Measurements from ENCODE around the gene EIF4A3.

EIF4A3 gene

DNA sequence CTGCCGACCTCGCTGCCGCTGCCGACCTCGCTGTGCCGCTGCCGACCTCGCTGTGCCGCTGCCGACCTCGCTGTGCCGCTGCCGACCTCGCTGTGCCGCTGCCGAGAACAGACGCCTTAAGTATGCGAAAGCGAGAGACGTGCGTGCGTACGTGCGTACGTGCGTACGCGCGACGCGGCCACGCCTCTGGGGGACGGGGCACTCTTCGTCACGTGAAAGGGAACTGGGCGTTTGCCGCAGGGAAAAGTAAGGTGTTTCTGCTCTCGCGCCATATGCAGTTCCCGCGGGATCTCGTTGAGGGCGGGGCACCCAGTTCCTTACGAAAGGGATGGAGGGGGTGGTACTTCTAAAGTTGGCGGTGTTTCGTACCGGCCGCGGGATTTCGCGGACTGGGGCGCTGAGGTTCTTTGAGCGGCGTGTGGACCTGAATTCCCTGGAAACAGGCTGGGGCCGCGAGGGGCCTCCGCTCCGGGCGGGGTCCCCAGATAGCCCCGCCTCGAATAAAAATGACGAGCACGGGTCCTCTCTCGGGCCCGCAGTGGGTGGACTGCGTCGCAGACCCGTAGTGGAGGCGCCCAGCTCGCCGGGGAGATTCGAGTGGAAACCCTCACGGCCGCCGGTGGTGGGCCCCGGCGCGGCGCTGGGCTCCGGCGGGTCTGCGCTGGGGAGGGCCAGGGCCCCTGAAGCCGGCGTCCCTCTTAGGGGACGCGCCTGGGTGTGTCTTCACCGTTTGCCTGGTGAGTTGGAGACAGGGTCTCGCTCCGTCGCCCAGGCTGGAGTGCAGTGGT lies at the start of gene EIF4A3:
Gene EIF4A3, minus strand, starts transcription at position 94 of the 788 bp plus-strand sequence. CDS start 167 bp downstream, outside the sequence.
- peak; percentile 98 for DNase-seq

DNA sequence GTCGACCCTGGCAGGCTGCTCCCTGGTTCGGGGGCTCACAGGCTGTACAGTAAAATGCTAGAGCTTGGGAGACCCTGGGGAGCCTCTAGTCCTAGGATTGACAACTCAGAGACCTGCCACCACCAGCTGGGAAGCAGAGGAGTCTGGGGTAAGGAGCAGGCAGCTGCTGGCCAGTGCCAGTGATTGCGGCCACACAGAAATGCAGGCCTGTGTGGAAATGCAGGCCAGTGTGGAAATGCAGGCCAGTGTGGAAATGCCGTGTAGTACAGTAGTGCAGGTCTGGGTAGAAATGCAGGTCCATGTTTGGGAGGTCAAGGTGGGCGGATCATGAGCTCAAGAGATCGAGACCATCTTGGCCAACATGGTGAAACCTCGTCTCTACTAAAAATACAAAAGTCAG lies 49.7 kb upstream of the EIF4A3 start:
- DNase-seq: no peak

DNA sequence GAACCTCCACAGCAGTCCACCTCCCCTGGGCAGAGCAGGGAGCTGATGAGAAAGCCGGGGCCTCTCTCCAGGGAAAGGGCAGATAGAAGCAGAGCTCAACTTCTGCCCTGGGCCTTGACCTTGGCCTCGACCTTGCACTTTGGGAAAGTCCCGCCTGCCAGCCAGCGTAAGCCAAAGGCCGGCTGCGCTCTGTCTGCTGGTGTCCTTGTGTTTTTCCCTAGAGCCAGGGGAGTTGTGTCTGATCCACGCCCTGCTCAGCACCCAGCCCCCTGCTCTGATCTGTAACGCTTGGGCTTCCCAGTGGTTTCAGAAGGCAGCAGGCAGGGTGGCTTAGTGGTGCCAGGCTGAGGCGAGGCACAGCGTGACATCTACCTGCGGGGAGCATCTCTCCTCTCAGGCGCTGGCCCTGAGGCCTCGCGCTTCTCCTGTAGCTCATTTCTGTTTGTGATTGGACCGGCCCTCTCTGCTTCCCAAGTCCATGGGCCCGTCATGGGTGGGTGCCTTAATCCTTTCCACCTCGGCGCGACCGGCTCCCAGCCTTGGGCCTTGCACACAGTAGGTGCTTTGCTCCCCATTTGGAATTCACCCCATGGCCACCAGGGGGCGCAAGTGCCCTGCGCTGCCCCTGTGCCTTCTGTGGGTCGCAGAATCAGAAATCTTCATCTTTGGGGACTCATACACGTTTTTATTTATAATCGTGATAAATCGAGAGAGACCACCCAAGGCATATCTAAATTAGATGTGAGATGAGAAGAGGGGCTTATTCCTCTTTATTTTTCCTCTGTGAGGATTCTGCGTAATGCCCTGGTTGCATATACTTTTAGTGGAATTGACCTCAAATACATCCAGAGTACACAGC lies 49.0 kb upstream of the EIF4A3 start:
- no peak for DNase-seq

DNA sequence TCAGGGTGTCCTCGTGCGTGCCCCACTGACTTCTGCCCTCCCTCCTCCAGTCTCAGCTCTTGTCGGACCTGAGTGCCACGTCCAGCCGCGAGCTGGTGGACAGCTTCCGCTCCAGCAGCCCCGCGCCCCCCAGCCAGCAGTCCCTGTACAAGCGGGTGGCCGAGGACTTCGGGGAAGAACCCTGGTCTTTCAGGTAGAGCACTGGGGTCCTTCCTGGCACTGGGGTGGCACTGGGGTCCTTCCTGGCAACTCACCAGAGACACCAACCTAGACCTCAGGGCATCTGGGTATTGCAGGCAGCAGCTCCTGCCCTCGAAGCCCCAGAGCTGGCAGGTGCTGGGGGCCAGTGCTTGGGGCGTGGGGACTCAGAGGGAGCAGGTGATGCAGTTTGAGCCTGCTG lies 48.2 kb upstream of the EIF4A3 start:
- DNase-seq: no peak

DNA sequence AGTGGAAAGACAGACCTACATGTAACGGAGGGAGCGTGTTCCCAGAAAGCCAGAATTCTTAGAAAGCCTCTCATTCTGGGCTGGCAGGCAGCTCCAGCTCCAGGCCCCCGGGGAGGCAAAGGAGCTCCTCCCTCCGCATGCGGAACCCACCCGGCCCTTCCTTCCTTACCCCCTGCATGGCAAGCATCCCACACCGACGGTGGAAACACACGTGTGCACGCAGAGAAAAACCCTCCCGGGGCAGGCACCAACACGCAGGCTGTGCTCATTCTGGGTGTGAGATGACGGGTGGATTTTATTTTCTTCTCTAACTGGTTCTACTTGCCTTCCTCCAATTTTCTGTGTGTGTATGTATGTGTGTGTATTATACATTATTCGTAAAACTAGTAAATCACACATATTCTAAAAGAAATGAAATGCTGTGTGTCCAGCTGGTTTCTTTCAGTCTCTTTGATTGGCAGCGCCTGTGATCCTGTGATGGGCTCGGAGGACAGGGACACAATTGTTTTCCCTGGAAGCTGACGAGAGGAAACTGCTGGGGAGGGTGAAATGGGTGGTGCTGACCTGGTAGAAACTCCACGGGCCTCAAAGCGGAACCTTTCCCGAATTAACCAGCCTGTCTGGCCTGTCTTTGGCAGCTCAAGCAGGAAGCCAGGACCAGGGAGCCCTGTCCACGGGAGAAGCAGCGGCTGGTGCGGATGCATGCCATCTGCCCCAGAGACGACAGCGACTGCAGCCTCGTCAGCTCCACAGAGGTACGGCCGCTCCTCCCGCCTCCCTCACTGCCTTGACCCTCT lies 45.1 kb upstream of the EIF4A3 start:
- DNase-seq: no peak

DNA sequence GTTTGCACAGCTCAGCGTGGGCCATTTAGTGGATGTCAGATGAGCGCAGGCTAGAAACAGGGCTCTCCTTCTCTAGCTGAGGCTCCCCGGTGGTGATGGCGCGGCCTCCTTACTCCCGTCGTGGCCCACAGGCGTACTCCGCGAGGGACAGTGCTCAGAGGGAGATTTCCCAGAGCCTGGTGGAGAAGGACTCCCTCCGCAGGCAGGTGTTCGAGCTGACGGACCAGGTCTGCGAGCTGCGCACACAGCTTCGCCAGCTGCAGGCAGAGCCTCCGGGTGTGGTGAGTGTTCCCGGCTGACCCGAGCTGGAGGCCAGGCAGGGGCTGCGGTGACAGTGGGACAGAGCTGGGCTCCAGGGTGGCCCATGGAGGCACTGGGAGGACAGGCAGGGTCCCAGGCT lies 44.3 kb upstream of the EIF4A3 start:
- no peak for DNase-seq

DNA sequence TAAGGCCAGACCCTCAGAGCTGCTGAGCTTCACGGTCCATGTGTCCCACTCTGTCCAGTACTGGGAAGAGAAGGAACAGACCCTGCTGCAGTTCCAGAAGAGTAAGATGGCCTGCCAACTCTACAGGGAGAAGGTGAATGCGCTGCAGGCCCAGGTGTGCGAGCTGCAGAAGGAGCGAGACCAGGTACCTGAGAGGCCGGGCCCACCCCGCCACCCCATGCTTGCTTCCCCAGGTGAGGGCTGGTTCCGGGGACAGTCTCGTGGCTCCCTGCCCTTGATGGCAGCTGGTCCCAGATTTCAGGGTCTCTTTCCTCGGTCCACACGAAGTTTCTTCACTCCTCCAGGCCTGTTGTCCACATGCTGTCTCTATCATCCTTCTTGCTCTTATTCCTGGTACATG lies 43.8 kb upstream of the EIF4A3 start:
- no peak for DNase-seq

DNA sequence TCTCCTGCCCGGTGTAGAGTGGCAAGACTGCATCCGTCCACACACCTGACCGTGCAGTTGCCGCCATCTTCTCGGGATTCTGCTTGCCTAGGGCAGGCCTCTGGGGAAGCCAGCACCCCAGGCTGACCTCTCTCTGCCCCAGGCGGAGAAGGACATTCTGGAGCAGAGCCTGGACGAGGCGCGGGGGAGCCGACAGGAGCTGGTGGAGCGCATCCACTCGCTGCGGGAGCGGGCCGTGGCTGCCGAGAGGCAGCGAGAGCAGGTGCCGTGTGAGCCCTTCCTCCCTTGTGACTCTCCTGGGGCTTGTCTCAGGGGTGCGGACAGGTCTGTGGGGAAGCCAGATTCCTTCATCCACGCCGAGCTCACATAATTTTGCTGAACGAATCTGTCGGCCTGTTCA lies 42.7 kb upstream of the EIF4A3 start:
- DNase-seq: no peak

DNA sequence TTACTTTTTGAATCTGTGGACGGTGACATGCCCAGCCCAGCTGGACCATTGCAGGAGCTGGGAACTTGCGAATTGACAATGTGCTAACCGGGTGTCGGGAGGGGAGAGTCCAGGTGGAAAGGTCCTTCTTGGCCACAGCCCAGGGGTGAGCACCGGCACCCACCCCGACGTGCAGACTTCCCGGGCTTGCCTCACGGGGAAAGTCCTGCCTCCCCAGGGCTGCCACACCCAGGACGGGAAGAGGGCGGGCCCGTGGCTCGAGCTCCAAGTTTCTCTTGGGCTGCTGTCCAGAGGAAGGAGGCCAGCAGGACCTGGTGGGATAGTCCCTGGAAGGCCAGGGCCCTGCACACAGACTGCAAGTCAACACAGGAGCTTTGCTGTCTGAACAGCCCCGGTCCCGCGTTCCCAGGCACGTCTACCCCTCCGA lies 40.6 kb upstream of the EIF4A3 start:
- no peak for DNase-seq

DNA sequence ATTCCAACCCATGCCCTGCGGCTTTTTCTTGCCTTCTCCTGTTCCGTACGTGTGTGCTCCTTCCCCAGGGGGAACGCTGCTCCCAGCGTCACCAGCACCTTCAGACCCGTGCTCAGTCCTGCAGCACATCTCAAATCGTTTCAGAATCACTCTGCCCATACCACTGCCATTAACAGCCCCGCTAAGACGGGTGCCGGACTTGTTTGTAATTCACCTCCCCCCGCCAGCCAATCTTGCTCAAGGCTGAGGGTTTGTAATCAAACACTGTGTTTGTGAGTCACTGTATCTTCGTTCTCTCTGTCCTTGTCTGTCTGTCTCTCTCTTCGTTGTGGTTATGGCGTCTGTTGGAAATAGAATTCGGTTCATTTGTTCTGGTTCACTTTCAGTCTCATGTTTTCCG lies 40.2 kb upstream of the EIF4A3 start:
- no peak for DNase-seq

DNA sequence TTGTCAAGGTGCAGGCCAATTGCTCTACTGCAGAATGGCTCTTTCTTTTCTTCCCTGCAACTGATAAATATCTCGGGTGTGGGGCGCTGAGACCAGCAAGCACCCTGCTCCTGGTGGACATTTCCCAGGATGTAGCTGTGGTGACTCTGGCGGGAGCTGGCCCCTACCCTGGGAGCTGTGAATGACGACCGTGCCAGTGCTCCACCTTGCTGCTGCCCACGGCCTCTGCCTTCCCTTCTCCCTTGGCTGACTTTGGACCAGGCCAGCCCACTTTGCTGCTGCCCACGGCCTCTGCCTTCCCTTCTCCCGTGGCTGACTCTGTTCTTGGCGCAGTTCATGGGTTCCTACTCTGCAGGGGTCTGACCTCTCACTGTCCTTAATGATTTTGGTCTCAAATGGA lies 39.0 kb upstream of the EIF4A3 start:
- DNase-seq: no peak

DNA sequence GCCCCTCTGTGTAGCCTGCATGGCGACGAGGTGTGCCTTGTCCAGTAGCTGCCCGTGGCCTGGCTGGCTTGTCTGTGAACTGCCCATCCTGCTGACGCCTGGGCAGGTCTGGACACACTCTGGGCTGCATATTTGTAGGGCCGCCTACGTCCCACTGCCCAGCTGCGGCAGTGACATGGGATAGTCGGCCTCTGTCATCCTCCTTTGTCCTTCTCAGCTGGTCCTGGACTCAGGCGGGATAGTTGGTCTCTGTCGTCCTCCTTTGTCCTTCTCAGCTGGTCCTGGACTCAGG lies 37.4 kb upstream of the EIF4A3 start:
- DNase-seq: no peak

DNA sequence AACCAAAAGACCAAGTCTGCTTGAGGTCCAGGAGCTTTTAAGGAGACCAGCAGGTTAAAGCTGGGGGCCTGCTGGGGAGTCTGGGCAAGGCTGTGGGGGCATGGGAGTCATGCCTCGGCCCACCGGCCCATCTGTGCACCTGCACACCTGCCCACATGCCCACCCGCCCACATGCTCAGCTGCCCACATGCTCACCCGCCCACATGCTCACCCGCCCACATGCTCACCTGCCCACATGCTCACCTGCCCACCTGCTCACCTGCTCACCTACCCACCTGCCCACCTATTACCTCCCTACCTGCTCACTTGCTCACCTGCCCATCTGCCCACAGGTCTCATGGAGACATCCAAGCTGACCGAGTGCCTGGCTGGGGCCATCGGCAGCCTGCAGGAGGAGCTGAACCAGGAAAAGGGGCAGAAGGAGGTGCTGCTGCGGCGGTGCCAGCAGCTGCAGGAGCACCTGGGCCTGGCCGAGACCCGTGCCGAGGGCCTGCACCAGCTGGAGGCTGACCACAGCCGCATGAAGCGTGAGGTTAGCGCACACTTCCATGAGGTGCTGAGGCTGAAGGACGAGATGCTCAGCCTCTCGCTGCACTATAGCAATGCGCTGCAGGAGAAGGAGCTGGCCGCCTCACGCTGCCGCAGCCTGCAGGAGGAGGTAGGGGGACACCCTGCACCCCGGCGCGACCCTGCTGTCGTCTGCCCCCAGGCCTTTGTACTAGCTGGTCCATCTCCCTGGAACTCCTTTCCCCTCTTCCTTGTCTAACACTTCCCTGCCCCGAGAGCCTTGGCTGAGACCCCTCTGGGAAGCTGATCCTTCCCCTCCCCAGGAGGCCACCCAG lies 36.9 kb upstream of the EIF4A3 start:
- DNase-seq: no peak

DNA sequence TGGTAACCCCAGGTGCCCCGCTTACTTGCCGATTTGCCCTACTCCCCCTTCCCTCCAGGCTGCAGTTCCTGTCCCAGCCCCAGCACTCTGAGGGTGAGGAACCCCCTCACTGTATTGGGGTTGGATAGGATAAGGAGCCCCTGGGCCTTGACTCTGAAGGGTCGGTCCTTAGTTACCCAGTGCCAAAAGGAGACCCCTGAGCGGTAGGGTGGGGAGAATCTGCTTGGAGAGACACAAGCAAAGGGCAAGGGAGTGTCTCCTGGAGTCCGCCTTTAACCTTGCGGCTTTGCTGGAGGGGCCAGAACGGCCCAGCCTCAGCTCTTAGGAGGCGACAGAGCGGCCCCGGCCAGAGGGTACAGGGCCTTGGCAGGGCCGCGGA lies 35.9 kb upstream of the EIF4A3 start:
- no peak for DNase-seq

DNA sequence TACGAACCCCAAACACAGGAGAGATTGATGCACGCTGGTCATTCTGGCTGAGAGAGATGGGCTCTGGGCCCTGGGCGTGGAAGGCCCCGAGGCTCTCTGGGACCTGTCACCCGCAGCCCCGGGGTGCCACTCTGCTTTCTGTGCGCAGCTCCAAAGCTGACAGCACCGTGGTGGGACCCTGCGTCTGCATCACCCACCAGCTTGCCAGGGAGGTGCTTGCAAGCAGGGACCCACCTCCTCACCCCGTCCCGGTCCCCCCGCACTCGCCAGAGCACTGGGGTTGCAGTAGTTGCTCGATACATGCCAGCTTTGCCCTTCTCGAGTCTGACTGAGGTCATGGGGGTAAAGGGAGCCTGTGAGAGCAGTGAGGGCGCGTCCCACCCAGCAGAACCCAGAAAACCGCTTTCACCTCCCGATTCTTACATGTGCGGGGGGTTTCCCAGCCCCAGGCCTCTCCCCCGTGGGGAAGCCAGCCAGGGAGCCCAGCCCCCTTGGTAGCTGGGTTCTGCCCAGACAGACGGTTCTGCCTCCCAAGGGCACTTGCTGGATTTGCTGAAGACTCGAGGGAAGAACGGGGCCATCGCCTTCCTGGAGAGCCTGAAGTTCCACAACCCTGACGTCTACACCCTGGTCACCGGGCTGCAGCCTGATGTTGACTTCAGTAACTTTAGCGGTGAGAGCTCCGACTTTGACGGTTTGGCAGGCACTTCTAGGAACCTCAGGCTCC lies 35.4 kb upstream of the EIF4A3 start:
- DNase-seq: no peak

DNA sequence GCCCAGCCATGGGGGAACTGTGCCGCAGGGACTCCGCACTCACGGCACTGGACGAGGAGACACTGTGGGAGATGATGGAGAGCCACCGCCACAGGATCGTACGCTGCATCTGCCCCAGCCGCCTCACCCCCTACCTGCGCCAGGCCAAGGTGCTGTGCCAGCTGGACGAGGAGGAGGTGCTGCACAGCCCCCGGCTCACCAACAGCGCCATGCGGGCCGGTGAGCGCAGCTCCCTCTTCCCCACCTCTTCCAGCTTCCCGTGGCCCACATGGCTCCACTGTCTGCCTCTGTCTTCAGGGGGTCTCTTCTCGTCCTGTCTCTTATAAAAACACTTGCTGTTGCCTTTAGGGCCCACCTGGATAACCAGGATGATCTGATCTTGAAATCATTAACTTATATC lies 34.5 kb upstream of the EIF4A3 start:
- DNase-seq: no peak

DNA sequence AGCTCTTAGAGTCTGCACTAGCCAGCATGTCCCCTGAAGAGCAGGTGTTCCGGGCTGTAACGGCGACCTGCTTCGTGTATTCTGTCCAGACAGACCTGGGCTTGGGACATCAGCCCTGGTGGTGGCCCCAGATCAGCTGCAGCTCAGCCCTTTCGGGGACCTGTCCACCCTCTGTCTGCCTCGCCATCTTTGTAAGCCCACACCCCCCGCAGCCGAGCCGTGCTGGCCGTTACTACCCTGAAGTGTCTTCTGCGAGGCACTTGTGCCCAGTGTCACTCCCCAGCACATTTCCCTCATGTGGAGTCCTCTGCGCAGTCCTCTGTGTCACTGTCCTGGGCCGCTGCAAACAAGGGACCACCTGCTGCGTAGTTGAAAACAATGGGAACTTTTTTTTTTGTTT lies 33.3 kb upstream of the EIF4A3 start:
- DNase-seq: no peak

DNA sequence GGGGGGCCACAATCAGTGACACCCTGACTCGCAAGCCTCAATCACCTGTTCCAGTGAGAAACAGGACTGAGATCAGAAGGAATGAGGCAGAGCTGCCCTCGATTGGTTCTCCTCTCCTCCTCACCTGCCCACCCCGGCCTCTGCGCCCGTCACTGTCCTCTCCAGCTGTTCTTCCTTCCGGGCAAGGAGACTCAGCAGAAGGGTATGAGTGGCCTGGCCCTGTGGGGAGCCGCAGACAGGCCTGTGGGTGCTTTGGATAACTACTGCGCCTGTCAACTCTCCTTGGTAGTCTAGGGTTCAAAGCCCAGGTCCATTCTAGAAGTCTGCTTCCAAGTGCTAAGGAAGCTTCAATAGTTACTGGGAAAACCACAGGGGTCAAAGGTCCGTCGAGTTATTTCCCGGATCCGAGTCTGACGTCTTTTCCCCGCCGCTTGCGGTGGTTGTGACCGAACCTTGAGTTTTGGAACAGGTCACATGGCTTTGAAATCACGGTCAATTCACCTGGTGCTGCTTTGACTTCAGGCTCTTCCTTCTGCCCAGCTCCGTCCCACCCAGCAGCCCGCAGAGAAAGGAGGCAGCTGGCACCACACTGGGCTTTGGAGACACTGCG lies 31.2 kb upstream of the EIF4A3 start:
- DNase-seq: no peak

DNA sequence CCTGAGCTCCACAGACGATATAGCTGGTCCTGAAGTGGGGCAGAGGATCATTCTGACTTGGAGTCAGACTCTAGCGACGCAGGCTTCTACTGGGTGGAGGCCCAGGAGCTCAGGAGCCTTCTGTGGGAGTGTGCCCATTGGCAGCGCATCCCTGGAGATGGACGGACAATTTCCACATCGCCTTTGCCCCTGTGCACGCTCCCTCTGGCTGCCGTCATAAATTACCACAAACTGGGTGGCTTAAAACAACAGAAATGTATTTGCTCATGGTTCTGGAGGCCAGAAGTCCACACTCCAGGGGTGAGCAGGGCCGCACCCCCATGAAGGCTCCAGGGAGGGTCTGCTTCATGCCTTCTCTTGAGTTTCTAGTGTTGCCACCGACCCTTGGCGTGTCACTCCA lies 29.8 kb upstream of the EIF4A3 start:
- DNase-seq: no peak

DNA sequence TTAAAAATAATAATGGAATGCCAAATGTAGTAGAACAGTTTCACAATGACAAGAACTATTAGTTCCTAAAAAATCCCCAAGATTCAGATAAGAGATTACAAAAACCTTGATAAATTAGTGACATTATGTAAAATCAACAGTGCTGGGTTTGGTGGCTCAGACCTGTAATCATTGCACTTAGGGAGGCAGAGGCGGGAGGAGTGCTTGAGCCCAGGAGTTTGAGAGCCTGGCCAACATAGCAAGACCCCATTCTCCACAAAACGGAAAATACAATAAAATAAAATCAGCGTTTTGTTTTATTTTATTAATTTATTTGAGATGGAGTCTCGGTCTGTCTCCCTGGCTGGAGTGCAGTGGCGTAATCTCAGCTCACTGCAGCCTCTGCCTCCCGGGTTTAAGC lies 27.0 kb upstream of the EIF4A3 start:
- DNase-seq: no peak

DNA sequence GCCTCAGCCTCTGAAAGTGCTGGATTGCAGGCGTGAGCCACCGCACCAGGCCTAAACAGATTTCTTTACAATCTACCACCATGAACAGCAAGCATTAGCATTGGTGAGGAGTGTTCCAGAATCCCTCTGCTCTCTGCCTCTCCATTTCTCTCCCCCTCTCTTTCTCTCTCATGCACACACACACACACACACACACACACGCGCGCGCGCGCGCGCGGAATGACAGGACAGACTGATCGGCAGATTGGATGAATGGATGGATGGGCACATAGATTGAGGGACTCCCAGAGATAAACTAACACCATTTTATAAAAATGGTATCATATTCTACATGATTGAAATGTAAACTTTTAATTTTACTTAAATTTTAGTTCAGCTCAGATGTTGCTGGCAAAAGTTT lies 26.2 kb upstream of the EIF4A3 start:
- no peak for DNase-seq

DNA sequence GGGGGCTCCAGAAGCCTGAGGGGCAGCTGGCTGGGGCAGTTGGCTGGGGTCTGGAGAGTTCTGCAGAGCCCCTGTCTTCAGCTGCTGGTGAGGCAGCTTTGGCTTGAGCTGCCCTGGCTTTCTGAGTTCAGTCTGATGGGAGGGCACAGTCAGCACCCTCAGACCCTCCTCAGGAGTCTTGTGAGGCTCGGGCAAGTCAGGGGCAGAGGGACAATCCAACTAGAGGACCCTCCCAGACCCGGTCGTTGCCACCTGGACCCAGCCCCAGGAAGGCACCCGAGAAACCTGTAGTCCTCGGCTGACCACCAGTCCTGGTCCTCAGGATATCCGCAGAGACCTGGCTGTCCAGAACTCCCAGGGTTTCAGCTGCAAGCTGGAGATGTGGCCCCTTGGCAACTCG lies 24.8 kb upstream of the EIF4A3 start:
- DNase-seq: no peak
